SK-N-SH (cell line): Measurements from ENCODE around the gene TMSB10. TPM values are rescaled to one million over a fixed set of nuclear protein-coding genes. Genes with fewer than 3 reads are reported as not detected.
"Not testable (repeated sequence)": the region's sequence is repeated elsewhere in the genome, so short reads cannot be mapped to it uniquely, and the experiment has no call there.

ENCODE experiments used
- CTCF ChIA-PET: fragments of 300-600, 350-600 bp; formaldehyde crosslinking; extraction: SDS; loops from one replicate; lab custom pipeline; 2021; lab: Yijun Ruan, JAX
- POLR2A ChIA-PET: fragments of 350-600 bp; sonication (Branson Sonifier 250); formaldehyde crosslinking; extraction: SDS; loops from one replicate; lab custom pipeline; 2020; ENCODE audit warnings: antibody characterized with exemption, inconsistent platforms; lab: Yijun Ruan, JAX
- DNase-seq: peaks from one replicate; pipeline ENCODE4 v3.0.0; 2012
- H2AFZ ChIP-seq: fragments of 200-600 bp; sonication (generic); 2 replicates; pipeline ENCODE4 v1.8.1; 2016; ENCODE audit warnings: antibody characterized with exemption, mild to moderate bottlenecking, low read depth
- H3F3A ChIP-seq: fragments of 200-600 bp; sonication (generic); replicated peaks from 2 replicates; pipeline ENCODE3; 2016; ENCODE audit warnings: antibody characterized with exemption, mild to moderate bottlenecking; ENCODE audit not compliant: insufficient read depth
- H3K27ac ChIP-seq, 2 experiments: fragments of 200-500 bp in 1 of 2; fragments of 200-600 bp in 1 of 2; sonication (Bioruptor generic) in 1 of 2; sonication (generic), shearing (Covaris generic) in 1 of 2; 2 replicates each; pipeline versions ENCODE4 v1.5.1 to v1.6.1; 2014 to 2016; ENCODE audit warnings: low read depth in 2 of 2, inconsistent platforms in 1 of 2, low read length in 1 of 2, mild to moderate bottlenecking in 1 of 2, mixed read lengths in 1 of 2
- H3K27me3 ChIP-seq: fragments of 200-600 bp; sonication (generic), shearing (Covaris generic); 2 replicates; pipeline ENCODE4 v1.6.1; 2016; ENCODE audit warnings: mixed run types; ENCODE audit not compliant: insufficient read depth
- H3K36me3 ChIP-seq, 2 experiments: fragments of 200-500 bp in 1 of 2; fragments of 200-600 bp in 1 of 2; sonication (Bioruptor generic) in 1 of 2; sonication (generic) in 1 of 2; replicated peaks in 1 of 2; 2 replicates each; pipeline versions ENCODE3 to v1.5.1; 2014 to 2016; ENCODE audit warnings: low read length in 1 of 2, mild to moderate bottlenecking in 1 of 2; ENCODE audit not compliant: insufficient read depth in 2 of 2, control insufficient read depth in 1 of 2
- H3K4me1 ChIP-seq, 2 experiments: fragments of 200-500 bp in 1 of 2; fragments of 200-600 bp in 1 of 2; sonication (Bioruptor generic) in 1 of 2; sonication (generic), shearing (Covaris generic) in 1 of 2; 2 replicates each; pipeline versions ENCODE4 v1.5.1 to v1.6.1; 2014 to 2016; ENCODE audit warnings: low read depth in 1 of 2, low read length in 1 of 2, mixed run types in 1 of 2; ENCODE audit not compliant: insufficient read depth in 2 of 2, control insufficient read depth in 1 of 2
- H3K4me2 ChIP-seq: fragments of 200-600 bp; sonication (generic), shearing (Covaris generic); 2 replicates; pipeline ENCODE4 v1.6.1; 2017; ENCODE audit warnings: mixed run types
- H3K4me3 ChIP-seq, 2 experiments: fragments of 200-500 bp in 1 of 2; fragments of 200-600 bp in 1 of 2; sonication (Bioruptor generic) in 1 of 2; sonication (generic), shearing (Covaris generic) in 1 of 2; 2 replicates each; pipeline versions ENCODE4 v1.5.1 to v1.8.1; 2014 to 2016; ENCODE audit warnings: low read depth in 2 of 2, inconsistent platforms in 1 of 2, low read length in 1 of 2, mild to moderate bottlenecking in 1 of 2, mixed read lengths in 1 of 2, moderate library complexity in 1 of 2
- H3K79me2 ChIP-seq: fragments of 200-600 bp; sonication (generic); 2 replicates; pipeline ENCODE4 v1.8.1; 2017; ENCODE audit warnings: mild to moderate bottlenecking; ENCODE audit not compliant: insufficient read depth
- H3K9ac ChIP-seq: fragments of 200-600 bp; sonication (generic); 2 replicates; pipeline ENCODE4 v1.6.1; 2017; ENCODE audit warnings: mixed run types
- H3K9me2 ChIP-seq: fragments of 200-600 bp; sonication (generic); 2 replicates; pipeline ENCODE4 v1.6.1; 2017; ENCODE audit warnings: mixed run types
- H3K9me3 ChIP-seq: fragments of 200-600 bp; sonication (generic); 2 replicates; pipeline ENCODE4 v1.6.1; 2017; ENCODE audit warnings: mixed run types, mild to moderate bottlenecking, moderate library complexity
- H4K20me1 ChIP-seq: fragments of 200-600 bp; sonication (generic); 2 replicates; pipeline ENCODE4 v1.6.1; 2017; ENCODE audit warnings: mild to moderate bottlenecking, mixed run types; ENCODE audit not compliant: insufficient read depth
- EZH2phosphoT487 ChIP-seq: fragments of 200-600 bp; sonication (generic); IDR thresholded peaks from 2 replicates; pipeline ENCODE4 v1.6.1; 2017; ENCODE audit warnings: low read depth, mixed run types, mild to moderate bottlenecking, antibody characterized with exemption, moderate library complexity, borderline replicate concordance
- GABPA ChIP-seq: IDR thresholded peaks from 2 replicates; pipeline ENCODE4 v1.4.0; 2012; ENCODE audit warnings: low read depth, mild to moderate bottlenecking
- MXI1 ChIP-seq: IDR thresholded peaks from 2 replicates; pipeline ENCODE4 v1.6.1; 2012; ENCODE audit warnings: mild to moderate bottlenecking, low read depth, low read length, improper control_type of control experiment
- RCOR1 ChIP-seq: fragments of 150-350 bp; IDR thresholded peaks from 2 replicates; pipeline ENCODE4 v1.6.1; 2017; ENCODE audit warnings: antibody characterized with exemption, low read length
- SIN3A ChIP-seq: IDR thresholded peaks from 2 replicates; pipeline ENCODE4 v1.6.1; 2012; ENCODE audit warnings: low read depth, mild to moderate bottlenecking, low read length, moderate library complexity, borderline replicate concordance
- SMC3 ChIP-seq: IDR thresholded peaks from 2 replicates; pipeline ENCODE4 v1.6.1; 2012; ENCODE audit warnings: low read depth, low read length, improper control_type of control experiment
- WGBS: methylation state at CpG from one replicate; pipeline ENCODE4 v1.1.6; 2017; ENCODE audit warnings: low lambda C conversion rate; 5-methylcytosine and 5-hydroxymethylcytosine counted together
- polyA plus RNA-seq, 3 experiments: library from polyadenylated mRNA; depleted of rRNA; stranded (reverse); fragments of >200 nt; gene quantifications; 2 replicates each; pipeline ENCODE4 v1.2.3, GENCODE V29; 2012
- TF ChIP-seq, protein P1 (sequence below): IDR thresholded peaks from 2 replicates; pipeline ENCODE4 v1.4.0; 2012; ENCODE audit warnings: low read depth

Gene TMSB10
- polyA plus RNA-seq, 1 of the 3 experiments (the other 2 are of a cell fraction), result 7,920 TPM

GRCh38 chr2:84868327-84868726 is 37.1 kb upstream of the TMSB10 start:
- H3K36me3 ChIP-seq, H4K20me1 ChIP-seq, H2AFZ ChIP-seq, H3K4me2 ChIP-seq, DNase-seq, H3K9ac ChIP-seq, H3K27ac ChIP-seq, H3K9me2 ChIP-seq, H3K4me1 ChIP-seq, H3K4me3 ChIP-seq, CTCF ChIA-PET, H3F3A ChIP-seq, H3K9me3 ChIP-seq, POLR2A ChIA-PET, H3K79me2 ChIP-seq: not testable (repeated sequence)
- 43% methylated on average over 4 of the region's 4 CpGs for WGBS
- H3K27me3 ChIP-seq, result peaks cover 14% of the 10 kb centered on the region; the same call in 1 of the 2 replicates

DNA sequence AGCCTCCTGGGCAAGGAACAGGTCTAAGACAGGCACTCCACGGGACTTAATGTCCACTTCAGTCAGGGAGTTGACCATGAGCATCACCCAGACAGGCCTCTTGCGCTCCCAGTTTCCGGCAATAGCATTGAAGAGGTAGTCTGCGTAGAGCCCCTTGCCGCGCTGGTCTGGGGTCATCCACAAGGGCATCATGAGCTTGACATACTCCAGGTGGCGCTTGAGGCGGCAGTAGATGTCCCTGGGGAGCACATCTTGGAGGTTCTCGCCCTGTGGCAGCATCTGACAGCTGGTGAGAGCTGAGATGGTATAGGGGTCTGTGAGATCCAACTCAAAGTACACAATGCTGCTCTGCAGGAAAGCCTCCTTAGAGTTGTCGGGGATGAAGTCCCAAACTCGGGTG is 35.1 kb upstream of the TMSB10 start:
- CTCF ChIA-PET, result interaction anchor here (1.2 to 1.6 kb wide), 2 partner anchors 10 to 12 kb away, joined by 3 to 7 read pairs; partner anchors contain the start of gene TRABD2A
- Histone ChIP-seq H3K9ac (no peak overlapping the region), H3K4me3 (no peak overlapping the region), H3K36me3 (no peaks in the 10 kb centered on the region), H3K4me1 (no peaks in the 10 kb centered on the region), H3K9me3 (no peaks in the 10 kb centered on the region), H2AFZ (no peak overlapping the region), H3K4me2 (no peak overlapping the region), H4K20me1 (no peaks in the 10 kb centered on the region), H3K9me2 (no peaks in the 10 kb centered on the region), H3K27ac (no peak overlapping the region), H3F3A (no peaks in the 10 kb centered on the region), H3K79me2 (no peaks in the 10 kb centered on the region), H3K27me3 (peaks cover 14% of the 10 kb centered on the region; the same call in 1 of the 2 replicates)
- TF ChIP-seq EZH2phosphoT487 (no peak), RCOR1 (no peak), SIN3A (no peak), GABPA (no peak), MXI1 (no peak), SMC3 (no peak)
- TF ChIP-seq, protein P1, sequence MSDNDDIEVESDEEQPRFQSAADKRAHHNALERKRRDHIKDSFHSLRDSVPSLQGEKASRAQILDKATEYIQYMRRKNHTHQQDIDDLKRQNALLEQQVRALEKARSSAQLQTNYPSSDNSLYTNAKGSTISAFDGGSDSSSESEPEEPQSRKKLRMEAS, result no peak
- DNase-seq, result no peak
- 24% methylated on average over 10 of the region's 11 CpGs for WGBS
- POLR2A ChIA-PET, result no interaction called here

GRCh38 chr2:84872691-84873090 is 32.8 kb upstream of the TMSB10 start:
- H4K20me1 ChIP-seq, H3K79me2 ChIP-seq, H3K4me2 ChIP-seq, H3K4me3 ChIP-seq, H3K9me2 ChIP-seq, H3K27me3 ChIP-seq, H3K4me1 ChIP-seq, H3F3A ChIP-seq, H3K9me3 ChIP-seq, H2AFZ ChIP-seq, H3K9ac ChIP-seq, H3K36me3 ChIP-seq, H3K27ac ChIP-seq, DNase-seq, POLR2A ChIA-PET: not testable (repeated sequence)
- 72% methylated on average over 9 of the region's 9 CpGs for WGBS
- CTCF ChIA-PET, result interaction anchor here (0.7 kb wide), 1 partner anchor 10 kb away, joined by 3 read pairs; no protein-coding TSS in a partner anchor
